HEK293 (cell line): ENCODE data around the gene OPN1SW.

Experiments used
- CTCF ChIA-PET: fragments of 350-600 bp; formaldehyde crosslinking; extraction: SDS; loops from one replicate; lab custom pipeline; 2021; ENCODE audit warnings: antibody characterized with exemption; lab: Yijun Ruan, JAX
- POLR2A ChIA-PET: fragments of 300-600 bp; formaldehyde crosslinking; extraction: SDS; loops from one replicate; lab custom pipeline; 2020; ENCODE audit warnings: antibody characterized with exemption, inconsistent platforms; lab: Yijun Ruan, JAX
- H3K27ac ChIP-seq: fragments of 200-500 bp; sonication (Bioruptor generic); 2 replicates; pipeline ENCODE4 v1.5.1; 2014; ENCODE audit warnings: low read depth, low read length, control low read depth, inconsistent platforms; ENCODE audit errors: extremely low read depth
- H3K36me3 ChIP-seq, 2 experiments: fragments of 200-500 bp in 1 of 2; sonication (Bioruptor generic) in 1 of 2; 1 replicate in 1 of 2; 2 replicates in 1 of 2; pipeline ENCODE4 v1.5.1; 2014 to 2017; ENCODE audit warnings: inconsistent platforms in 2 of 2, low read length in 2 of 2; ENCODE audit not compliant: control insufficient read depth in 2 of 2, insufficient read depth in 1 of 2
- H3K4me1 ChIP-seq: fragments of 200-500 bp; sonication (Bioruptor generic); 2 replicates; pipeline ENCODE4 v1.5.1; 2014; ENCODE audit warnings: mild to moderate bottlenecking, low read length, inconsistent platforms; ENCODE audit not compliant: control insufficient read depth, insufficient read depth
- H3K4me3 ChIP-seq: 2 replicates; pipeline ENCODE4 v1.5.1; 2011; ENCODE audit warnings: low read depth, mild to moderate bottlenecking, control low read depth, low read length, moderate library complexity
- H3K9me3 ChIP-seq: fragments of 200-500 bp; sonication (Bioruptor generic); 2 replicates; pipeline ENCODE4 v1.5.1; 2014; ENCODE audit warnings: low read depth, low read length, inconsistent platforms; ENCODE audit not compliant: control insufficient read depth, insufficient read depth
- GLIS1 ChIP-seq: fragments of 450-650 bp; formaldehyde crosslinking; IDR thresholded peaks from 2 replicates; pipeline ENCODE4 v1.5.1; 2016; ENCODE audit warnings: missing biosample characterization, missing genetic modification characterization
- OSR2 ChIP-seq: fragments of 450-650 bp; formaldehyde crosslinking; IDR thresholded peaks from 2 replicates; pipeline ENCODE4 v1.5.1; 2016; ENCODE audit warnings: missing biosample characterization, missing genetic modification characterization
- ZNF132 ChIP-seq: fragments of 450-650 bp; formaldehyde crosslinking; IDR thresholded peaks from 2 replicates; pipeline ENCODE4 v1.5.1; 2017; ENCODE audit warnings: missing biosample characterization, missing genetic modification characterization, borderline replicate concordance
- ZNF23 ChIP-seq: fragments of 450-650 bp; formaldehyde crosslinking; IDR thresholded peaks from 2 replicates; pipeline ENCODE4 v1.5.1; 2016; ENCODE audit warnings: missing biosample characterization, missing genetic modification characterization, borderline replicate concordance
- ZNF274 ChIP-seq, 2 experiments: fragments of 200-500 bp in 1 of 2; fragments of 450-650 bp in 1 of 2; sonication (Bioruptor generic) in 1 of 2; formaldehyde crosslinking in 1 of 2; IDR thresholded peaks; 2 replicates each; pipeline versions ENCODE4 v1.5.1 to v1.6.1; 2014 to 2016; ENCODE audit warnings: borderline replicate concordance in 1 of 2, inconsistent platforms in 1 of 2, low read length in 1 of 2, missing biosample characterization in 1 of 2, missing genetic modification characterization in 1 of 2
- ZNF341 ChIP-seq: fragments of 450-650 bp; formaldehyde crosslinking; IDR thresholded peaks from 2 replicates; pipeline ENCODE4; 2016; ENCODE audit warnings: low read depth, missing biosample characterization, missing genetic modification characterization
- ZNF354C ChIP-seq: fragments of 450-650 bp; formaldehyde crosslinking; IDR thresholded peaks from 2 replicates; pipeline ENCODE4 v1.5.1; 2016; ENCODE audit warnings: missing biosample characterization, missing genetic modification characterization, low read depth, borderline replicate concordance
- ZNF529 ChIP-seq: fragments of 450-650 bp; formaldehyde crosslinking; IDR thresholded peaks from 2 replicates; pipeline ENCODE4 v1.5.1; 2017; ENCODE audit warnings: missing genetic modification characterization, missing biosample characterization; ENCODE audit not compliant: insufficient replicate concordance
- ZNF600 ChIP-seq: fragments of 450-650 bp; formaldehyde crosslinking; IDR thresholded peaks from 2 replicates; pipeline ENCODE4 v1.5.1; 2016; ENCODE audit warnings: missing biosample characterization, missing genetic modification characterization
- ZNF843 ChIP-seq: fragments of 450-650 bp; formaldehyde crosslinking; IDR thresholded peaks from 2 replicates; pipeline ENCODE4 v1.5.1; 2016; ENCODE audit warnings: missing biosample characterization, missing genetic modification characterization
- TF ChIP-seq, protein P1 (sequence below): fragments of 450-650 bp; formaldehyde crosslinking; IDR thresholded peaks from 2 replicates; pipeline ENCODE4 v1.5.1; 2017; ENCODE audit warnings: missing biosample characterization, missing genetic modification characterization
- TF ChIP-seq, protein P2 (sequence below): fragments of 450-650 bp; formaldehyde crosslinking; IDR thresholded peaks from 2 replicates; pipeline ENCODE4 v1.5.1; 2016; ENCODE audit warnings: missing biosample characterization, missing genetic modification characterization
- TF ChIP-seq, protein P3 (sequence below): fragments of 450-650 bp; formaldehyde crosslinking; IDR thresholded peaks from 2 replicates; pipeline ENCODE4 v1.5.1; 2016; ENCODE audit warnings: missing biosample characterization, missing genetic modification characterization

OPN1SW gene

DNA sequence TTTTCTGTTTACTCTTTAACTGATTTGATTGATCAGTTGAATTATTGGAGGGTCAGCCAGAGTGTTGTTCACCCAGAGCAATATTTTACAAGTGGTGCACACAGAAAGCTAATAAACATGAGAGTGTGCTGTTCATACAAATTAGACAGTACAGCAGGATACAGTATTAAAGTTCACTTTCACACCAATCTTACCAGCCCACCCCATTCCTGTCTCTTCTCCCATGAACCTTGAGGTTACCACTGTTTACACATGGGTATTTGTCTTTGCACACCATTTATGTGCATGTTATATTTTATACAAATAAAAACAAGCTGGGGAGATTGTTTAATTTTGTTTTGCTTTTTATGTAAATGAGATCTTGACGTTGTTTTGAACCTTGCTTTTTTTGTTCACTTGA lies 29.9 kb downstream of the OPN1SW start (continued):
- TF ChIP-seq, protein P1, sequence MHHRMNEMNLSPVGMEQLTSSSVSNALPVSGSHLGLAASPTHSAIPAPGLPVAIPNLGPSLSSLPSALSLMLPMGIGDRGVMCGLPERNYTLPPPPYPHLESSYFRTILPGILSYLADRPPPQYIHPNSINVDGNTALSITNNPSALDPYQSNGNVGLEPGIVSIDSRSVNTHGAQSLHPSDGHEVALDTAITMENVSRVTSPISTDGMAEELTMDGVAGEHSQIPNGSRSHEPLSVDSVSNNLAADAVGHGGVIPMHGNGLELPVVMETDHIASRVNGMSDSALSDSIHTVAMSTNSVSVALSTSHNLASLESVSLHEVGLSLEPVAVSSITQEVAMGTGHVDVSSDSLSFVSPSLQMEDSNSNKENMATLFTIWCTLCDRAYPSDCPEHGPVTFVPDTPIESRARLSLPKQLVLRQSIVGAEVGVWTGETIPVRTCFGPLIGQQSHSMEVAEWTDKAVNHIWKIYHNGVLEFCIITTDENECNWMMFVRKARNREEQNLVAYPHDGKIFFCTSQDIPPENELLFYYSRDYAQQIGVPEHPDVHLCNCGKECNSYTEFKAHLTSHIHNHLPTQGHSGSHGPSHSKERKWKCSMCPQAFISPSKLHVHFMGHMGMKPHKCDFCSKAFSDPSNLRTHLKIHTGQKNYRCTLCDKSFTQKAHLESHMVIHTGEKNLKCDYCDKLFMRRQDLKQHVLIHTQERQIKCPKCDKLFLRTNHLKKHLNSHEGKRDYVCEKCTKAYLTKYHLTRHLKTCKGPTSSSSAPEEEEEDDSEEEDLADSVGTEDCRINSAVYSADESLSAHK (tag by site-specific recombination), result no peak
- TF ChIP-seq ZNF354C (tag by site-specific recombination) (no peak), ZNF843 (tag by site-specific recombination) (no peak), GLIS1 (no peak), ZNF132 (tag by site-specific recombination) (no peak)

DNA sequence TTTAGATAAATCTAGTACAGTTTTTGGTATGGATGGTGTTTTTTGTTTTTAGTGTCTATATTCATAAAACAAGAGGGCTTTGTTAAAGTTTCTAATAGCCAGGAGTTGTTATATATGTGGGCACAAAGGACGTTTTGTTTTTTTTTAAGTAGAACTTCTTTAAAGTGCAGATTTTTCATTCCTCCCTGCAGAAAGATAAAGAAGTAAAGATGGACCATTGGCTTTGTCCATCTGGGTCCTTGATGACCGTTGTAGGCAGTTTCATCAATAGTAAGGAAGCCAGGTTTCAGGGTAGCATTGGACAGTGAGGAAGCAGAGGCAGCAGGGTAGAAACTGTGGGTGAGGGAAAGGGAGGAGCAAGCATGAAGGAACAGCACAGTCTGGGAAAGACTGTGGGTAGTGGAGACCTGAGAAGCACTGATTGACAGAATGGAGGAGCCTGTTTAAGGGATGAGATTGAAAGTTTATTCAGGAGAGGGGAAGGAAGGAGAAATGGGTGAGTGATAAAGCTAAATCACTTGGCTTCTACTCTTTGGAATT lies 31.2 kb downstream of the OPN1SW start:
- TF ChIP-seq ZNF341, result peak; percentile 81
- TF ChIP-seq ZNF274 (IDR thresholded peaks at IDR 0.05; ENCODE audit: low read length), result no peak
- TF ChIP-seq ZNF274 (tag by site-specific recombination; IDR thresholded peaks at IDR 0.05; ENCODE audit: borderline replicate concordance), result no peak
- TF ChIP-seq ZNF23 (tag by site-specific recombination), result no peak
- TF ChIP-seq ZNF529, result no peak
- Histone ChIP-seq H3K27ac (no peak overlapping the region), H3K36me3 (peaks cover 7 to 20% of the 10 kb centered on the region in 2 experiments; a peak in 2 of 3 replicates), H3K4me3 (no peak overlapping the region), H3K9me3 (no peaks in the 10 kb centered on the region), H3K4me1 (no peaks in the 10 kb centered on the region; the same call in 1 of the 2 replicates)
- CTCF ChIA-PET, result interaction anchor here (0.6 kb wide), 1 partner anchor 26 kb away, joined by 3 read pairs; no protein-coding TSS in a partner anchor
- POLR2A ChIA-PET, result no interaction called here

DNA sequence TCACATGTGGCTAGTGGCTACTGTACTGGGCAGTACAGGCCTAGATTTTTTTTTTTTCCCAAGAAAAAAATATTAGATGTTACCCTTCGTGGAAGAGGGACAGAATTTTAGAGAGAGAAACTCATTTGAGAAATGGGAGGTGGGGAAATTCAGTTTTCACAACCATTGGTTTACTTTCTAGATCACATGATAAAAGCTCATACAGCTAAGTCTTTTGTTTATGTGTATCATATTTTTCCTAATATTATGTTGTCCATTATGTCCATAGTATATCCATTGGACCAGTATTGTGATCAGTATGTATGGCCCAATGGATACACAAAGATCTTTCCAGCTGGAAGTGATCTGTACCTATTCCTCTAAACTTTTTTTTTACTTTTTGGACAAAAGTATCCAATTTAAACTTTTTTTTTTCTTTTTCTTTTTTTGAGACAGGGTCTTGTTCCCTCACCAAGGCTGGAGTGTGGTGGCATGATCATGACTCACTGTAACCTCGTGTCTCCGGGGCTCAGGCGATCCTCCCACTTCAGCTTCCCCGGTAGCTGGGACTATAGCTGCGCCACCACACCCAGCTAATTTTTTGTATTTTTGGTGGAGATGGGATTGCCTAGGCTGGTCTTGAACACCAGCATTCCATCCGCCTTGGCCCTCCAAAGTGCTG lies 32.4 kb downstream of the OPN1SW start:
- TF ChIP-seq OSR2 (tag by site-specific recombination) (peak; percentile 39; the same call in 1 of the 2 replicates), ZNF600 (tag by site-specific recombination) (0 out of 2 replicates have a peak, but pooled peaks have one; percentile 34)
- TF ChIP-seq, protein P2, sequence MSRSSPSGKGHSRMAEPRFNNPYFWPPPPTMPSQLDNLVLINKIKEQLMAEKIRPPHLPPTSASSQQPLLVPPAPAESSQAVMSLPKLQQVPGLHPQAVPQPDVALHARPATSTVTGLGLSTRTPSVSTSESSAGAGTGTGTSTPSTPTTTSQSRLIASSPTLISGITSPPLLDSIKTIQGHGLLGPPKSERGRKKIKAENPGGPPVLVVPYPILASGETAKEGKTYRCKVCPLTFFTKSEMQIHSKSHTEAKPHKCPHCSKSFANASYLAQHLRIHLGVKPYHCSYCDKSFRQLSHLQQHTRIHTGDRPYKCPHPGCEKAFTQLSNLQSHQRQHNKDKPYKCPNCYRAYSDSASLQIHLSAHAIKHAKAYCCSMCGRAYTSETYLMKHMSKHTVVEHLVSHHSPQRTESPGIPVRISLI (tag by site-specific recombination), result peak; percentile 78; the same call in 1 of the 2 replicates
- TF ChIP-seq, protein P3, sequence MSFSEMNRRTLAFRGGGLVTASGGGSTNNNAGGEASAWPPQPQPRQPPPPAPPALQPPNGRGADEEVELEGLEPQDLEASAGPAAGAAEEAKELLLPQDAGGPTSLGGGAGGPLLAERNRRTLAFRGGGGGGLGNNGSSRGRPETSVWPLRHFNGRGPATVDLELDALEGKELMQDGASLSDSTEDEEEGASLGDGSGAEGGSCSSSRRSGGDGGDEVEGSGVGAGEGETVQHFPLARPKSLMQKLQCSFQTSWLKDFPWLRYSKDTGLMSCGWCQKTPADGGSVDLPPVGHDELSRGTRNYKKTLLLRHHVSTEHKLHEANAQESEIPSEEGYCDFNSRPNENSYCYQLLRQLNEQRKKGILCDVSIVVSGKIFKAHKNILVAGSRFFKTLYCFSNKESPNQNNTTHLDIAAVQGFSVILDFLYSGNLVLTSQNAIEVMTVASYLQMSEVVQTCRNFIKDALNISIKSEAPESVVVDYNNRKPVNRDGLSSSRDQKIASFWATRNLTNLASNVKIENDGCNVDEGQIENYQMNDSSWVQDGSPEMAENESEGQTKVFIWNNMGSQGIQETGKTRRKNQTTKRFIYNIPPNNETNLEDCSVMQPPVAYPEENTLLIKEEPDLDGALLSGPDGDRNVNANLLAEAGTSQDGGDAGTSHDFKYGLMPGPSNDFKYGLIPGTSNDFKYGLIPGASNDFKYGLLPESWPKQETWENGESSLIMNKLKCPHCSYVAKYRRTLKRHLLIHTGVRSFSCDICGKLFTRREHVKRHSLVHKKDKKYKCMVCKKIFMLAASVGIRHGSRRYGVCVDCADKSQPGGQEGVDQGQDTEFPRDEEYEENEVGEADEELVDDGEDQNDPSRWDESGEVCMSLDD (tag by site-specific recombination), result no peak
- TF ChIP-seq, all 188 proteins: peak for 3
- POLR2A ChIA-PET, result interaction anchor here (0.7 kb wide), 1 partner anchor 346 kb away, joined by 3 read pairs; no protein-coding TSS in a partner anchor

More for the DNA sequence above, 32.4 kb downstream of the OPN1SW start:
- no peak overlapping the region for H3K4me3 ChIP-seq
- H3K9me3 ChIP-seq, result no peaks in the 10 kb centered on the region
- CTCF ChIA-PET, result no interaction called here
- peaks cover 2 to 8% of the 10 kb centered on the region in 2 experiments; a peak in 2 of 3 replicates for H3K36me3 ChIP-seq
- no peak overlapping the region for H3K27ac ChIP-seq
- peaks cover 3% of the 10 kb centered on the region for H3K4me1 ChIP-seq
